Measurements from ENCODE around the gene KLF9. TPM values are rescaled to one million over a fixed set of nuclear protein-coding genes. Genes with fewer than 3 reads are reported as not detected.

Gene KLF9
- total and polyA plus RNA-seq, 9 of the 15 experiments (the other 6 are each of a cell fraction or from before 2014, with no cell fraction given): 3.3 to 11.9 (median 6.9) TPM

- TF ChIP-seq KDM4B (IDR thresholded peaks at IDR 0.05; ENCODE audit: borderline replicate concordance in 2 of 2, low read depth in 1 of 2) (no peak), ZNF263 (CRISPR knock-in tag; IDR thresholded peaks at IDR 0.05; ENCODE audit: borderline replicate concordance) (peak; percentile 67; the same call in 1 of the 2 replicates), MEIS2 (IDR thresholded peaks at IDR 0.05; ENCODE audit: partially characterized antibody) (peak; percentile 26), BRF2 (IDR thresholded peaks at IDR 0.05; ENCODE audit: borderline replicate concordance, insufficient read depth, insufficient read length) (no peak), FOXK2 (conservative IDR thresholded peaks at IDR 0.05 in 1 of 2, IDR thresholded peaks at IDR 0.05 in 1 of 2; ENCODE audit: low read depth in 2 of 2) (peak; percentile 94), PTTG1 (tag; IDR thresholded peaks at IDR 0.05; ENCODE audit: low read depth) (no peak), RHOXF2B (CRISPR knock-in tag; conservative IDR thresholded peaks at IDR 0.05) (no peak), CHD1 (IDR thresholded peaks at IDR 0.05; ENCODE audit: low read length) (peak; percentile 20), ZNF395 (CRISPR knock-in tag; IDR thresholded peaks at IDR 0.05) (no peak; the same call in none of the 2 replicates), TAF7 (tag; IDR thresholded peaks at IDR 0.05) (no peak), SOX6 (IDR thresholded peaks at IDR 0.05) (peak; percentile 39; the same call in 1 of the 2 replicates), ZNF232 (CRISPR knock-in tag; IDR thresholded peaks at IDR 0.05) (0 out of 2 replicates have a peak, but pooled peaks have one; percentile 62), MTA1 (IDR thresholded peaks at IDR 0.05; ENCODE audit: borderline replicate concordance) (no peak), FOXA1 (IDR thresholded peaks at IDR 0.05; ENCODE audit: borderline replicate concordance) (no peak), UBTF (IDR thresholded peaks at IDR 0.05; ENCODE audit: borderline replicate concordance in 1 of 2, low read depth in 2 of 2, low read length in 2 of 2) (peak in 1 of 2 experiments; percentile 60; a peak in 1 of 4 replicates), TBL1XR1 (IDR thresholded peaks at IDR 0.05; ENCODE audit: low read length in 2 of 2) (no peak; a peak in 1 of 4 replicates), ZNF41 (CRISPR knock-in tag; conservative IDR thresholded peaks at IDR 0.05) (no peak), TAF9B (IDR thresholded peaks at IDR 0.05; ENCODE audit: partially characterized antibody) (peak; percentile 77), SNRNP70 (optimal IDR thresholded peaks at IDR 0.05; ENCODE audit: low read depth, low read length) (no peak), ZBTB5 (IDR thresholded peaks at IDR 0.05) (no peak)
Observed at GRCh38 chr9:70413799-70414775, at the start of gene KLF9 (continued).
